Tibial nerve (tissue), 4 donors: ENCODE measurements around the gene TRPC3. TPM values are rescaled to one million over a fixed set of nuclear protein-coding genes. Genes with fewer than 3 reads are reported as not detected.
A peak's percentile ranks its signal among the peaks of the same experiment; 100 is the strongest.

ENCODE experiments used
- DNase-seq, 2 donors: peaks; one replicate each; pipeline ENCODE4 v3.0.0-alpha.2; 2019; ENCODE audit warnings: low spot score in 2 of 2
- H3K27ac ChIP-seq, 4 donors: fragments of 200-600 bp; sonication (generic) in 3 of 4; one replicate each; pipeline ENCODE4 v1.5.1; 2017 to 2019; ENCODE audit warnings: mild to moderate bottlenecking in 1 of 4
- H3K27me3 ChIP-seq, 2 donors: fragments of 200-600 bp; sonication (generic) in 1 of 2; one replicate each; pipeline versions ENCODE4 v1.5.1 to v1.6.0; 2017 to 2019
- H3K36me3 ChIP-seq, 3 donors: fragments of 200-600 bp; sonication (generic); one replicate each; pipeline ENCODE4 v1.5.1; 2018 to 2019
- H3K4me1 ChIP-seq, 4 donors: fragments of 200-600 bp; sonication (generic) in 3 of 4; one replicate each; pipeline ENCODE4 v1.5.1; 2017 to 2019
- H3K4me3 ChIP-seq, 4 donors: fragments of 200-600 bp; sonication (generic) in 3 of 4; one replicate each; pipeline ENCODE4 v1.5.1; 2017 to 2019; ENCODE audit warnings: mild to moderate bottlenecking in 1 of 4, moderate library complexity in 1 of 4
- H3K9me3 ChIP-seq, 4 donors: fragments of 200-600 bp; sonication (generic) in 3 of 4; one replicate each; pipeline ENCODE4 v1.5.1; 2017 to 2019
- CTCF ChIP-seq, 5 experiments: fragments of 200-600 bp in 3 of 5; fragments of 450-650 bp in 2 of 5; sonication (generic) in 3 of 5; IDR thresholded peaks; one replicate each; pipeline ENCODE4 v1.5.1; 2016 to 2019; ENCODE audit warnings: antibody characterized with exemption in 5 of 5, mild to moderate bottlenecking in 3 of 5, moderate library complexity in 2 of 5
- EP300 ChIP-seq, 2 donors: sonication (generic); formaldehyde crosslinking; IDR thresholded peaks; one replicate each; pipeline ENCODE4 v1.6.1; 2017; ENCODE audit warnings: antibody characterized with exemption in 2 of 2, mild to moderate bottlenecking in 1 of 2
- POLR2A ChIP-seq, 2 donors: fragments of 450-650 bp; IDR thresholded peaks; one replicate each; pipeline ENCODE4 v1.6.1; 2017; ENCODE audit warnings: antibody characterized with exemption in 2 of 2, mild to moderate bottlenecking in 2 of 2, moderate library complexity in 2 of 2
- WGBS, 2 donors: methylation state at CpG; one replicate each; pipeline ENCODE4 v1.1.5; 2018; 5-methylcytosine and 5-hydroxymethylcytosine counted together
- total RNA-seq, 4 donors: library from RNA; depleted of rRNA; stranded (reverse); fragments of >200 nt; gene quantifications; one replicate each; pipeline ENCODE4 v1.1.0, GENCODE V29; 2016

TRPC3 gene
- total RNA-seq, 4 donors from 2014 or later, result 0.21 to 4.5 (median 2.0) TPM; not detected in 1

- 71 to 77% methylated on average over 1 of the region's 1 CpG for WGBS, 2 donors
- Histone ChIP-seq H3K36me3 (no peaks in the 10 kb centered on the region), H3K4me3 (no peak overlapping the region), H3K4me1 (no peaks in the 10 kb centered on the region), H3K27ac (no peak overlapping the region), H3K27me3 (peaks cover 0 to 2% of the 10 kb centered on the region in 2 donors), H3K9me3 (no peaks in the 10 kb centered on the region)
- DNase-seq, result no peak
- TF ChIP-seq EP300 (IDR thresholded peaks at IDR 0.05) (no peak), CTCF (IDR thresholded peaks at IDR 0.05) (no peak), POLR2A (IDR thresholded peaks at IDR 0.05) (no peak)
These were observed 9.0 kb upstream of the TRPC3 start for GRCh38 chr4:121960818-121961217.

GRCh38 chr4:121958777-121959176 lies 6.9 kb upstream of the TRPC3 start:
- Histone ChIP-seq H3K36me3 (no peaks in the 10 kb centered on the region), H3K4me1 (no peaks in the 10 kb centered on the region), H3K4me3 (no peak overlapping the region), H3K27ac (no peak overlapping the region), H3K9me3 (no peaks in the 10 kb centered on the region), H3K27me3 (peaks cover 0 to 2% of the 10 kb centered on the region in 2 donors)
- WGBS, 2 donors, result 79 to 87% methylated on average over 2 of the region's 2 CpGs
- TF ChIP-seq POLR2A (IDR thresholded peaks at IDR 0.05), result no peak
- TF ChIP-seq EP300 (IDR thresholded peaks at IDR 0.05), result no peak
- no peak for TF ChIP-seq CTCF (IDR thresholded peaks at IDR 0.05)
- DNase-seq, result no peak

DNA sequence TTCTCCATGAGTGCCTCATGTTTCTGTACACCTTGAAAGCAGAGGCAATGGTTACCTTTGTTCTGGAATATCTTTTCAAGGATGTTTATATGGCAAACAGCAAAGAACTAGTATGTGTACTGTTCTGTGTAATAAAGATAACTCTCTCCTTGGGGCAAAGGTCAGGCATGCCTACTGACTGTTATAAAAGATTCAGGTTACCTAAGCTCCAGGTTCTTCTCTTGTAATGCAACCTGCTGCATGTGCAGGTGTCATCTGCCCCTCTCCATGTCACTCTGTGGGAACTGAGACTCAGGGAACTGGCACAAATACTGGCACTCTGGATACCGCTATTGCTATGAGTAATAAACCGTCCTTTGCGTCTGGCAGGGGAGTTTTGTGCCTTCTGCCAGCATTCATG lies 5.4 kb upstream of the TRPC3 start:
- 93 to 98% methylated on average over 3 of the region's 3 CpGs for WGBS, 2 donors
- Histone ChIP-seq H3K4me3 (no peak overlapping the region), H3K36me3 (no peaks in the 10 kb centered on the region), H3K9me3 (no peaks in the 10 kb centered on the region), H3K27ac (no peak overlapping the region), H3K27me3 (peaks cover 0 to 2% of the 10 kb centered on the region in 2 donors), H3K4me1 (peaks cover 0 to 1% (median 0%) of the 10 kb centered on the region in 4 donors)
- DNase-seq, result no peak
- no peak for TF ChIP-seq CTCF (IDR thresholded peaks at IDR 0.05)
- no peak for TF ChIP-seq EP300 (IDR thresholded peaks at IDR 0.05)
- TF ChIP-seq POLR2A (IDR thresholded peaks at IDR 0.05), result no peak

GRCh38 chr4:121953860-121954259 lies 2.0 kb upstream of the TRPC3 start:
- TF ChIP-seq CTCF (IDR thresholded peaks at IDR 0.05), result no peak
- TF ChIP-seq POLR2A (IDR thresholded peaks at IDR 0.05), result no peak
- no peak for TF ChIP-seq EP300 (IDR thresholded peaks at IDR 0.05)
- Histone ChIP-seq H3K4me1 (peaks cover 0 to 23% (median 5%) of the 10 kb centered on the region in 4 donors), H3K9me3 (no peaks in the 10 kb centered on the region), H3K27ac (no peak overlapping the region), H3K27me3 (peaks cover 2% of the 10 kb centered on the region in 2 donors), H3K36me3 (no peaks in the 10 kb centered on the region), H3K4me3 (no peak overlapping the region)
- DNase-seq, result no peak

DNA sequence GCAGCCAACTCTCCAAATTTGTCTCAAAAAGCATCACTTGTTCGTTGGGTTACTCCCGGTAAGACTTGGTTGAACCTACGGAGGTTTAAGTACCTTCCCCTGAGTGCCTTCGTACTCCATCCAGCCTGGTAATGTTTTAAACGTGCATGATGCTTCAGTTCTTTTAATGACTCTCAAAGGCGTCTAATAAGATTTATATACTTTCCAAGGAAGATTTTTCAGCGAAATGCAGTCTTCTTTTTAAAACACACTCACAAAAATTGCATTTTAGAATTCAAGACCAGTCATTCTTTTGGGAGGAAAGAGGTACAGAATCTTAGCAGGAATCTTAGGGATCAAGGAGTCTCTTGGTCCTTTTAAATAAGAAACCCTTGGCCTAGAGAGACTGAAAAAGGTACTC lies 430 bp upstream of the TRPC3 start:
- H3K4me1 ChIP-seq, result peaks cover 0 to 23% (median 5%) of the 10 kb centered on the region in 4 donors
- H3K36me3 ChIP-seq, result no peaks in the 10 kb centered on the region
- peaks cover 2% of the 10 kb centered on the region in 2 donors for H3K27me3 ChIP-seq
- peak overlapping the region; percentile 45 to 84 (median 51) for H3K4me3 ChIP-seq
- no peak overlapping the region for H3K27ac ChIP-seq
- no peaks in the 10 kb centered on the region for H3K9me3 ChIP-seq
- no peak for TF ChIP-seq EP300 (IDR thresholded peaks at IDR 0.05)
- TF ChIP-seq CTCF (IDR thresholded peaks at IDR 0.05), result no peak
- TF ChIP-seq POLR2A (IDR thresholded peaks at IDR 0.05), result no peak
- DNase-seq, result no peak
- 50 to 55% methylated on average over 7 of the region's 7 CpGs for WGBS, 2 donors
